A549 (cell line): ENCODE results near the gene REC114. TPM values are rescaled to one million over a fixed set of nuclear protein-coding genes. Genes with fewer than 3 reads are reported as not detected.
A peak's percentile ranks its signal among the peaks of the same experiment; 100 is the strongest.
"Not testable (repeated sequence)": the region's sequence is repeated elsewhere in the genome, so short reads cannot be mapped to it uniquely, and the experiment has no call there.

ENCODE experiments used
- ATAC-seq, 2 experiments: fragments of 200-7000 bp in 1 of 2; fragments of >200 bp in 1 of 2; cut with Nextera tagmentation in 1 of 2; cut with Tn5 transposase in 1 of 2; 3 replicates each; pipeline versions ENCODE4 v1.8.0 to v1.9.1; 2018 to 2020; ENCODE audit warnings: mild to moderate bottlenecking in 1 of 2, moderate library complexity in 1 of 2
- CTCF ChIA-PET: fragments of 300-600 bp; sonication (Branson Sonifier 250); formaldehyde crosslinking; extraction: SDS; loops from one replicate; lab custom pipeline; 2021; ENCODE audit warnings: antibody characterized with exemption, inconsistent platforms; lab: Yijun Ruan, JAX
- POLR2A ChIA-PET: fragments of 350-600 bp; formaldehyde crosslinking; extraction: SDS; loops from one replicate; lab custom pipeline; 2021; ENCODE audit warnings: antibody characterized with exemption, inconsistent platforms; lab: Yijun Ruan, JAX
- DNase-seq, 2 experiments: peaks; one replicate each; pipeline versions ENCODE4 v3.0.0 to v3.0.0-alpha.2; 2011 to 2016; ENCODE audit warnings: low read depth in 1 of 2, low spot score in 1 of 2
- FAIRE-seq: peaks from 2 replicates; lab custom pipeline; 2011; peaks lifted over from hg19 to GRCh38; lab: Jason Lieb, UNC
- H3K27ac ChIP-seq, 2 experiments: fragments of >200 bp; sonication (Bioruptor Twin); formaldehyde crosslinking; 3 replicates each; pipeline ENCODE4 v1.5.1; 2016 to 2017
- H3K4me1 ChIP-seq: fragments of >200 bp; sonication (Bioruptor Twin); formaldehyde crosslinking; 3 replicates; pipeline ENCODE4 v1.6.1; 2016
- H3K4me2 ChIP-seq: fragments of >200 bp; sonication (Bioruptor Twin); formaldehyde crosslinking; 3 replicates; pipeline ENCODE4 v1.6.1; 2016
- H3K4me3 ChIP-seq: fragments of >200 bp; sonication (Bioruptor Twin); formaldehyde crosslinking; 3 replicates; pipeline ENCODE4 v1.5.1; 2016
- H3K9me3 ChIP-seq: fragments of >200 bp; sonication (Bioruptor Twin); formaldehyde crosslinking; 3 replicates; pipeline ENCODE4 v1.6.1; 2016
- E2F6 ChIP-seq: IDR thresholded peaks from 2 replicates; pipeline ENCODE4 v1.6.1; 2012; ENCODE audit warnings: low read depth, borderline replicate concordance
- FOXS1 ChIP-seq: fragments of 250-450 bp; sonication (Bioruptor Pico); IDR thresholded peaks from 2 replicates; pipeline ENCODE4 v1.5.0; 2020; ENCODE audit warnings: mild to moderate bottlenecking, moderate library complexity
- JUNB ChIP-seq: fragments of >200 bp; sonication (Bioruptor Twin); formaldehyde crosslinking; IDR thresholded peaks from 2 replicates; pipeline ENCODE4 v1.6.1; 2016
- KDM1A ChIP-seq: fragments of 200-600 bp; sonication (generic); IDR thresholded peaks from 2 replicates; pipeline ENCODE4 v1.6.1; 2016; ENCODE audit warnings: low read depth, mild to moderate bottlenecking
- MAFK ChIP-seq: fragments of 450-650 bp; IDR thresholded peaks from 2 replicates; pipeline ENCODE4 v1.6.1; 2014; ENCODE audit not compliant: partially characterized antibody
- NFE2L2 ChIP-seq: fragments of 150-350 bp; conservative IDR thresholded peaks from 2 replicates; pipeline ENCODE4 v1.6.1; 2014; ENCODE audit warnings: low read length
- REST ChIP-seq: fragments of 200-600 bp; sonication (generic); IDR thresholded peaks from 2 replicates; pipeline ENCODE4 v1.6.1; 2016; ENCODE audit warnings: antibody characterized with exemption, mild to moderate bottlenecking, moderate library complexity
- ZC3H11A ChIP-seq: fragments of 450-650 bp; IDR thresholded peaks from 2 replicates; pipeline ENCODE4 v1.6.1; 2014; ENCODE audit warnings: antibody characterized with exemption, mild to moderate bottlenecking
- ZFP36 ChIP-seq: fragments of 450-650 bp; IDR thresholded peaks from 2 replicates; pipeline ENCODE4 v1.6.1; 2014; ENCODE audit warnings: borderline replicate concordance; ENCODE audit not compliant: partially characterized antibody
- WGBS: methylation state at CpG from one replicate; pipeline ENCODE4 v1.1.6; 2017; ENCODE audit errors: missing lambda C conversion rate; 5-methylcytosine and 5-hydroxymethylcytosine counted together
- polyA plus RNA-seq, 4 experiments: library from polyadenylated mRNA; depleted of rRNA in 3 of 4; stranded (reverse); fragments of >200 nt; fragmentation: RNase III in 1 of 4; extraction: RNeasy Plus Mini Kit Qiagen cat#74134 plus additional on column Dnase treatment in 1 of 4; gene quantifications; 2 replicates in 3 of 4; 3 replicates in 1 of 4; pipeline ENCODE4 v1.2.3, GENCODE V29; 2011 to 2017

The REC114 gene
- polyA plus RNA-seq, 2 of the 4 experiments (the other 2 are of a cell fraction) = not detected

GRCh38 chr15:73447471-73447870 is 4.5 kb downstream of the REC114 start:
- FAIRE-seq, DNase-seq, H3K4me3 ChIP-seq, H3K4me2 ChIP-seq, H3K9me3 ChIP-seq, H3K4me1 ChIP-seq, POLR2A ChIA-PET, ATAC-seq, H3K27ac ChIP-seq: not testable (repeated sequence)
- TF ChIP-seq ZC3H11A = peak; percentile 79
- CTCF ChIA-PET = interaction anchor here (1.0 to 1.1 kb wide), 2 partner anchors 9 to 142 kb away, joined by 3 read pairs; no protein-coding TSS in a partner anchor
- 71% methylated on average over 5 of the region's 5 CpGs for WGBS

GRCh38 chr15:73448158-73448758 is 5.3 kb downstream of the REC114 start:
- POLR2A ChIA-PET, FAIRE-seq, H3K27ac ChIP-seq, CTCF ChIA-PET, ATAC-seq, H3K9me3 ChIP-seq, H3K4me3 ChIP-seq, H3K4me1 ChIP-seq: not testable (repeated sequence)
- DNase-seq = peak in 1 of 2 experiments; percentile 9
- H3K4me2 ChIP-seq = peak overlapping the region; percentile 28; the same call in 1 of the 3 replicates
- WGBS = 19% methylated on average over 5 of the region's 5 CpGs

- DNase-seq, H3K9me3 ChIP-seq, POLR2A ChIA-PET, H3K4me3 ChIP-seq, H3K4me2 ChIP-seq, FAIRE-seq, CTCF ChIA-PET, H3K27ac ChIP-seq, H3K4me1 ChIP-seq, ATAC-seq: not testable (repeated sequence)
- 12% methylated on average over 3 of the region's 3 CpGs for WGBS
Measured at GRCh38 chr15:73449980-73450379, 7.0 kb downstream of the REC114 start.

- H3K27ac ChIP-seq = no peak overlapping the region
- no peak overlapping the region for H3K4me2 ChIP-seq
- no peak for DNase-seq
- no peak overlapping the region for H3K4me3 ChIP-seq
- no peak for ATAC-seq
- H3K9me3 ChIP-seq = no peaks in the 10 kb centered on the region; the same call in 1 of the 3 replicates
- H3K4me1 ChIP-seq = no peaks in the 10 kb centered on the region
- 3% methylated on average over 1 of the region's 1 CpG for WGBS
- POLR2A ChIA-PET = no interaction called here
- no peak for FAIRE-seq
- CTCF ChIA-PET = interaction anchor here (1.2 kb wide), 1 partner anchor 11 kb away, joined by 3 read pairs; no protein-coding TSS in a partner anchor
- TF ChIP-seq NFE2L2 (peak; percentile 39; the same call in 1 of the 2 replicates), FOXS1 (CRISPR knock-in tag) (no peak), MAFK (peak; percentile 93), JUNB (no peak)
Measured at GRCh38 chr15:73454096-73454495, 11.1 kb downstream of the REC114 start.

GRCh38 chr15:73455876-73456275 is 12.9 kb downstream of the REC114 start:
- Histone ChIP-seq H3K4me1 (no peaks in the 10 kb centered on the region), H3K4me3 (no peak overlapping the region), H3K4me2 (no peak overlapping the region), H3K9me3 (no peaks in the 10 kb centered on the region; the same call in 1 of the 3 replicates), H3K27ac (no peak overlapping the region)
- no peak for FAIRE-seq
- no peak for DNase-seq
- ChIA-PET CTCF (interaction anchor here (1.2 kb wide), 1 partner anchor 11 kb away, joined by 4 read pairs; no protein-coding TSS in a partner anchor), POLR2A (no interaction called here)
- 26% methylated on average over 1 of the region's 1 CpG for WGBS
- no peak for ATAC-seq
- peak; percentile 46 for TF ChIP-seq MAFK
- no peak for TF ChIP-seq KDM1A
- TF ChIP-seq ZFP36 = no peak
- TF ChIP-seq E2F6 = no peak
- no peak for TF ChIP-seq REST
- TF ChIP-seq, all 56 proteins: peak for 1
